CD4-positive, alpha-beta T cell treated with Interleukin-4 for 1 hour (primary cell): Measurements from ENCODE around the gene MRNIP.

Source experiments
- DNase-seq, 2 donors: peaks; one replicate each; pipeline ENCODE4 v3.0.0-alpha.2; 2020 to 2022

MRNIP gene

GRCh38 chr5:179858586-179859427 lies at the start of gene MRNIP:
TSS of gene MRNIP (minus strand) at chr5:179858817. CDS start at chr5:179858796, 21 bp downstream.
- peak; percentile 87 to 89 for DNase-seq

GRCh38 chr5:179907556-179908324 lies 49.1 kb upstream of the MRNIP start, which contains the start of gene TBC1D9B:
TSS of gene TBC1D9B (minus strand) at chr5:179907897. CDS start at chr5:179907821, 76 bp downstream.
- DNase-seq: peak; percentile 77 to 80

DNA sequence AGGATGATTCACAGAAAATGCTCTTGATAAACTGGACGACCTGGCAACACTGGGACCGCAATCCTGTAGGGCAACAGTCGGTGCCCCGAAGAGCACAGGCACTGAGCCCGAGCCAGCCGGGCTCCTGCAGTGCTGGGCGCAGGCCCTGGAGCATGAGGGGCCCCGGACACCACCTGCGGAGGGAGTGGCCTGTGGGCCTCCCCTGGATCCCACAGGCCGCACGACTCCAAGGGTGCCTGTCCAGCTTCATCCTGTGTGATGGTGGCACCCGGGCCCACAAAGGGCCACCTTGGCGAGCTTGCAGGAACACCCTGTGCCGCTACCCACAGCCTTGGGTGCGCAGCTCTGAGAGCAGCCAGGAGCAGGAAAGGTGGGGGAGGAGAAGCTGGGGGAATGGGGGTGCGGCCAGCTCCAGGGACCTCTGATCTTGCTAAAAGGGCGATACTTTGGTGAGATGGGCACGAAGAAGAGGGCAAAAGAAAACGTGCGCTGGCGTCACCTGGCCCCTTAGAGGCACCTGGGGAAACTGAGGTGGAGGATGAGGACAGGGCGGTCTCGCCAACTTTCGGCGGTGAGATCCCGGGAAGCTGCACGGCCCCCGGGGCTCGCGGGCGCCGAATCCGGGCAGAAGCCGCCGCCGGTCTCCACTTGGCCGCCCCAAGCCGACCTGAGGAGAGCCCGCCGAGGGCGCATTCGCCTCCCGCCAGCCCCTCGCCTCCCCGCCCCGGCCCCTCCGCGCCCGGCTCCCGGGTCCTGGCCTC lies 48.4 kb upstream of the MRNIP start:
- peak in 1 of 2 donors; percentile 11 for DNase-seq

DNA sequence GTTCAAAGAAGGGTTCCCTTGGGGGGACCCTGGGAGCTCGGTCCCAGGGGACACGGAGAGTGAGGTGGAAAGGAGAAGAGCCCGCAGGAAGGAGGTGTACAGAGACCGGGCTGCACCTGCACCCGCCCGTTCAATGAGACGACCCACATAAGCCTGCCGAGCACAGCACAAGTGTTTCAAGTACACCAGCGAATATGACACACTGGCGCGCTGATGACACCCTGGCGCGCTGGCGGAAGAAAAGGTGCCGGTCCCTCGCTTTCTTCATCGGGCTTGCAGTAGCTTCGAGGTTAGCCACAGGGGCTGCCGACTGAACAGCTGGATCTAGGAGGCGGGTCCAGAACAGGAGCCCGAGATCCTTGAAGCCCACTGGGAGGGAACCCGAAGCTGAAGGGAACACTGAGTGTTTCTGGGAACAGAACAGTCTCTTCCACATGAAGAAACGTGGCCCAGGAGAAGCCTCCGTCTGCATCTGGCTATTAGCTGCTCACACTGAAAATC lies 47.7 kb upstream of the MRNIP start:
- DNase-seq: no peak

GRCh38 chr5:179905161-179905560 lies 46.5 kb upstream of the MRNIP start:
- DNase-seq: no peak

DNA sequence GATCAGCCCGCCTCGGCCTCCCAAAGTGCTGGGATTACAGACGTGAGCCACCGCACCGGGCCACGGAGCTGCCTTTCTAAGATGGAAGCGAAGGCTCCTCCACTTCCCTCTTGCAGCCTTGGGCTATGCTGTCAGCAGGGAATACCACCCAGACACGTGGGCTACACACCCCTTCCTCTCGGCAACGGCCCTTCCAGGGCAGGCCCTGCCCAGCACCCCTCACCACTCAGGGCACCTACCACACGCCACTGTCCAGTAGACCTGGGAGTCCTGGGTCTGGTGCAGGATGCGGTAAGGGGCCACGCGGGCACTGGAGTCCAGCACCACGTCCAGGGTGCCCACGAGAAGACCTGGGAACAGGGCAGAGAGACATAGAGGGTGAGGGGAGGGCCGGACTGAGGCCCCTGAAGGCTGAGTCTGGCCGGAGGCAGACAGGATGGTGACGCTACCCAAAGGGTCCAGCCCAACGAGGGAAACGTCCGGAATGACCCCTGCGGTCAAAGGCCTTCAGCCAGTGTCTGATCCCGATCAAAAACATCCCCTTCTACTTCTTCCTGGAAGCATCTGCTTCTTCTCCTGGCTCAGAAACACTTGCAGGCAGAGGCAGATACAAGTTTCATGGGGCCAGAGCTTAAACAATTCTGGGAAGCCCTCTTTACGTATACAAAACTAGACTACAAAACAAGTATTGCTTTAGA lies 46.0 kb upstream of the MRNIP start:
- no peak for DNase-seq

GRCh38 chr5:179902763-179903158 lies 44.1 kb upstream of the MRNIP start:
- DNase-seq: no peak

DNA sequence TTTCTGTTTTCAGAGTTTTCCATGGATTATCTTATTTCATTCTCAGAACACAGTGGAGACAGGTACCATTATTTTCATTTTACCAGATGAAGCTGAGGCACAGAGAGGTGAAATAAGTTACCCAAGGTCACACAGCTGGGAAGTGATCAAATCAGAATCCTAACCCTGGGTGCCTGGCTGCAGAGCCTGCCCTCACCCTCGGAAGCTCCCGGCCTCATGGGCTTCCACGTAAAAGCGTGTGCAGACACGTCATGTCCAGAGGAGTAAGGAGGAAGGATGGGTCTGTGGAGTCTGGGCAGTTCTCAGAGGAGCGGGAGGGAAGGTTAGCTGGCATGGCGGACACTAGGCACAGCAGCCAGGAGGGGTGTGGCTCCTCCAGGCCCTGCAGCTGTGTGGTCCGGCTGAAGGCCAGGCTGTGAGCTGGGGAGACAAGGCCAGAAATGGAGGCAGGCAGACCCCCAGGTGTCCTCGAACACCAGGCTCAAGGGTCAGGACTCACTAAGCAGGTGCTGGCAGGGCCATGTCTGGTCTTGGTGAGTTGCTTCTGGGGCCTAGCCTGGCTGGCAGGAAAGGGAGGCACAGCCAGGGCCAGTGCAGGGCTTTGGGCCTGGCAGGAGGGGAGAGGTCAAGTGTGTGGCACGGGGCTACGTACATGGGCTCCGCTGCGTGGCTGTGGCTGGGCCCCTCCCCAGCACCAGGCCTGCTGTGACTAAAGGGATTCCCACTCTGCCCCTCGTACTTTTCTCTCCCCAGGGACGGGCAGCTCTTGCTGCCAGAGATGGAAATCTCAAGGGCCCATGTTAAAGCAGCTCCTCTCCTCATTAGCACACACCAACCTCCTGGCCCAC lies 43.5 kb upstream of the MRNIP start:
- DNase-seq: no peak

- DNase-seq: no peak
Measured at GRCh38 chr5:179901462-179901861, 42.8 kb upstream of the MRNIP start.

GRCh38 chr5:179900711-179901110 lies 42.1 kb upstream of the MRNIP start:
- no peak for DNase-seq

- no peak for DNase-seq
Measured at GRCh38 chr5:179900206-179900605, 41.6 kb upstream of the MRNIP start.

GRCh38 chr5:179895861-179896260 lies 37.2 kb upstream of the MRNIP start:
- no peak for DNase-seq

- DNase-seq: no peak
Measured at GRCh38 chr5:179893958-179894895, 35.6 kb upstream of the MRNIP start.

DNA sequence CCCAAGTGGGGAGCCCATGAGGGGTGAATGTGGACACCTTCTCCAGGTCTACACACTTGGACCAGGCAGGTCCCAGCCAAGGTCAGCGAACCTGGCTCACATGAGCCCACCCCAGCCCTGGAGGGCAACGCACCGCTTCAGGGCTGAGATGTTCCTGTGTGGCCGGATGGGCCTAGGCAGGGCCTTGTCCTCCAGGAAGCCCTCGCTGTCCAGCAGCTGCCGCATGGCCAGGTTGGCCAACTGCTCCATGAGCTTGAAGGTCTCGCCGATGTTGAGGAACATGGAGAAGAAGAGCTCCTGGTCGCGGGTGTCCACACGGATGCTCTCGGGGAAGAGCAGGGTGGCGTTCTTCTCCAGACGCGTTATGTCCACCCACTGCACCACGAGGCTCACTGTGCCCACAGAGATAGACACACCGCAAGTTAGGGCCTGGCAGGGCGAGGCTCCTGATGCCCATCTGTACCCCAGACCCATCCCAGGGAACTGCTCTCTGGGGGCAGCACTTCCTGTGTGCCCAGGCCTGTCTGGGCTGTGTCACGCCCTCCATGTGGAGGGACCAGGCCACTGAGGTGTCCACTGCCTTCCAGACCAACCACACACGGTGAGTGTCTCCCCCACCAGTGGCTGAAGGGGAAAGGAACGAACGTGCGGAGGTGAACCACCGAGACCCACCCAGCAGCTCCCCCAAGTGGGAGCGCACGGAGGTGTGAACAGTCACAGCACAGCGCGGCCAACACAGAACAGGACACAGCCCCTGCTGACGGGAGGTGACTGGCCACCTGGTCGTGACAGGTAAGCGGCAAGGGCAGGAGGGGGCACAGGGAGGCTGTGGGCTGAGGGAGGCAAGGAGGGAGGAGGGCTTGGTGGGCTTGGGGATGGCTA lies 34.7 kb upstream of the MRNIP start:
- DNase-seq: no peak

- DNase-seq: no peak
Measured at GRCh38 chr5:179892255-179892654, 33.6 kb upstream of the MRNIP start.

DNA sequence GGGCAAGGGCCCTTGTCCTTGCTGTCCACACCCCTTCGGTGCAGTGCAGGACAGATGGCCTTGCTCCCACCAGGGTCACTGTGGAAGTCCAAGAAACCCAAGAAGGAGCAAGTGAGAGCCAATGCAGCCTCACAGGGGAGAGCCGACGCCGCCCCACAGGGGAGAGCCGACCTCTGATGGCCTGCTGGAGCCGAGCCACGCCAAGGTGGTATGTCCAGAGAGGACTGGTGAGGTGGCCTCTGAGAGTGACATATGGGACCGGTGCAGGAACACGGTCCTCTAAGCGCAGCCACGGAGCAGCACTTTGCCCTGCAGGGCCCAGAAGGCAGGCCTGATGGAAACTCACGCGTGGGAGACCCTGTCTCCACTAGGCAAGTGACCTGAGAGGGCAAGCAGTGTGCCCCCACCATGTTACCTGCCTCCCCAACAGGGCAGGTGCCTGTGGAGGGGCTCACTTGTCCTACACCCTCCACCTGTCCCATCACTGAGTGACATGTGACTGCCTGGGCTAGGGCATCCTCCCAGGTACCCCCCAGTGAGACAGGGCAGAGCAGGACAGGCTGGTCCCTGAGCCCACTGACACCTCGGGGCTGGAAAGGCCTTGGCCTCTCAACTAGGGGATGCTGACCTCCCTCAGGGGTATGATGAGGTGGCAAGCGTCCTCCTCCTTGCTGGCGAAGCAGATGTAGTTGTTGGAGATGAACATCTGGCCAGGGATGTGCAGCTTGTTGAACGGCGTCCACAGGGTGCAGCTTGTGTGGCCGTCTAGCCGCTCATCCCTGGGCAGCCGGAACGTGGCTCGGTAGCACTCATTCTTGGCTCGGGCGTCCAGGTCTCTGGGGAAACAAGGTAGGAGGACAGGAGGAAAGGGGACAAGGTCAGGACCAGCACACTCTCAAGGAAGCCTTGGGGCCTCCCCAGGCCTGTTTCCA lies 32.4 kb upstream of the MRNIP start:
- DNase-seq: no peak

GRCh38 chr5:179889885-179890284 lies 31.3 kb upstream of the MRNIP start:
- DNase-seq: no peak

- DNase-seq: no peak
Measured at GRCh38 chr5:179887802-179888201, 29.2 kb upstream of the MRNIP start.
